Erythroblast (primary cell): ENCODE measurements around the gene RAB22A.

ENCODE experiments used
- GATA1 ChIP-seq: IDR thresholded peaks from 2 replicates; pipeline ENCODE4 v1.6.1; 2011; ENCODE audit warnings: low read depth, mild to moderate bottlenecking, control low read depth, low read length, moderate library complexity
- POLR2A ChIP-seq: IDR thresholded peaks from 2 replicates; pipeline ENCODE4 v1.6.1; 2011; ENCODE audit warnings: mild to moderate bottlenecking, low read length

DNA sequence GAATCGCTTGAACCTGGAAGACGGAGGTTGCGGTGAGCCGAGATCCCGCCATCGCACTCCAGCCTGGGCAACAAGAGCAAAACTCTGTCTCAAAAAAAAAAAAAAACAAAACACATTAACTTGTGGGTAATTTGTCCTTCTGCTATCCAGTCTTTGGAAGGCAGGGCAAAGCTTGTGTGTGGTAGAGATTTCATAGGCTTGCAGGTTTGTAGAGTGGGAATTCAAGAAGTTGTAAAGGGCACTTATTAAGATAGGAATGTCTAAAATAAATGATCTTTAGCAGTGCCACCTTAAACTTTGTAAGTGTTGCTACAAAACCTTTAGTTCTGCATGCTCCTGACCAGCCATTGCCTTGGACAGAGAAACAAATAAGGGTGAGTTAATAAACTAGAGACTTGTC lies 87.9 kb downstream of the RAB22A start:
- no peak for TF ChIP-seq POLR2A
- TF ChIP-seq GATA1, result no peak
